ENCODE measurements around the gene IGLON5.

The IGLON5 gene

DNA sequence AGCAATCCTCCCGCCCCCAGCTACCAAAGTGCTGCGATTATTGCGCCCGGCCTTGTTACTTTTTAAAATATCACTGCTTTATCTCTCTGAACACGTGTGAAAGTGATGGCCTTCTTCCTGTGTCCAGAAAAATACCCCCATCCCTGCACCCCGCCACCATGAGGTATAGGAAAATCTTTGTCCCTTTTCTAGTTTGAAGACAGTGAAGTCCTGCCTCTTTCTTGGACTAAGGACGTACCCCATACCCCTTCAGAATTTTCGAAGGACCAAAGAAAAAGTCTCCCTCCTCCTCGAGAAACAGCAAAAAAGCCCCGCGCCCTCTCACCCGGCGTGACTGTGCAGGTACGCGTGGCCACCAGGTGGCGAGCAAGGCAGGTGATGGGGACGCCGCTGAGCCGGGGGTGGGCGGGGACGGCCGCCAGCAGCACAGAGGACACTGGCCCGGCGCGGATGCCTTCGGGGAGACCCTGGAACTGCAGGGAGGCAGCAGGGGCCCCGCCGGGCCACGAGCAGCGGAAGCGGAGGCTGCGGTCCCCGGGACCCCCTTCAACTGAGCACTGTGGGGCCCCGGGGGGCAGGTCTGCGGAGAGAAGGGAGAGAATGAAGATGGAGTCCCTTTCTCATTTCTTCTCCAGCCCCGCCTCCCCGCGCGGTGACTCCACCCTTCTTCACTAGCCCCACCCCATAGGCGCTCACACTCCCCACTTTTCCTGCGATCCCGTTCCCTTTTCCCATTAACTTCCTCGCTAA is 27.3 kb downstream of the IGLON5 start:
- DNase-seq (ENCODE audit: low read depth in 3 of 3, low spot score in 1 of 3), result peak; percentile 53 to 82 (median 65)

DNA sequence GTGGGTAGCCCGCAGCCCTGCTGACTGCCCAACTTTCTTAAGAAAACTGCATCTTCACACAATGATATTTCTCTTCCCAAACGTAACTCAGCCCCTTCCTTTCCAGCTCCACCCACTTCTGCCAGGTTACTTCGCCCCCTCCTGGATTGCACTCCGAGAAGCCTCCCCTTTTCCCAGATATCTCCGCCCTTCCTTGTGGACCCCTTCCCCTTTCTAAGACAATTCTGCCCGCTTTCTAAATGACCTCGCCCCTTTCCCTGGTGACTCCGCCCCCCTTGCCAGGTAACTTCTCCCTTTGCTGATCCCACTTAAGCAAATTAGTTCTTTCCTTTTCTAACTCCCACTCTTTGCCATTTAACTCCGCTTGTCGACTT is 27.9 kb downstream of the IGLON5 start:
- DNase-seq (ENCODE audit: low read depth in 3 of 3, low spot score in 1 of 3), result no peak

DNA sequence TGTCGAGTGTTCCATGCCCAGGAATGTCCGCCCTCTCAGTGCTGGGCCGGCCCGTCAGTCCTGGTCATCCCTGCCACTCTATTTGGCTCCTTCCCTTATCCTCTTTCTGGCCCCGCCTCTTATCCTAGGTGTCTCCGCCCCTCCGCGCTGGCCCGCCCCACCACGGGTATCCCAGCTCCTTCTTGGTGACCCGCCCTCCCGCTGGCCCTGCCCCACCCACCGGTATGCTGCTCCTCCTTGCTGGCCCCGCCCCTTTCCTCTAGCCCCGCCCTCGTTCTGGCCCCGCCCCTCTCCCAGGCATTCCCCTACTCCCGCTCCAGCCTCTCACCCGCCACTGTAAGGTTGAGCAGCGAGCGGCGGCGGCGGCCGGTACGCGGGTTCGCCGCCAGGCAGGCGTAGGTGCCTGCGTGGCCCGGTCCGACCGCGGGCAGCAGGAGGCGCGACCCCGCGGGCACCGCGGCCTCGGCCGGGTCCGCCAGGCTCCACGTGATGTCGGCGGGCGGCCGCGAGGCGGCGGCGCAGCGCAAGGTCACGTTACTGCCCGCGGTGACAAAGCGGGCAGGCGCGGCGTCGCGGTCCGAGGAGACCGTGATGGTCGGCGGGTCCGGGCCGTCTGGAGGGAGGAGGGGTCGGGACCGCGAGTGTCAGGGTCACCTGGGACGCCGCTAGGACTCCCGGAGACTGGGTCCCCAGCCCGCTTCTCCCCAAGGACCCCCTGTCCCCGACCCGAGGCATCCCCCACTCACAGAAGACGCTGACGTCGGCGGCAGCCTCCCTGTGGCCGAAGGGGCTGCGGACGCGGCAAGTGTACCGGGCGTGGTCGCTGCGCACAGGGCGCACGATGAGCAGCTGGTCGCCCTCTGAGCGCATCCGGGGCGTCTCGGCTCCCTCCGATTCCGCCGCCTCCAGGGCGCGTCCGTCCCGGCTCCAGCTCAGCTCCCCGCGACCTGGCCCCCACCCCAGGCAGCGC is 28.5 kb downstream of the IGLON5 start:
- DNase-seq (ENCODE audit: low read depth in 3 of 3, low spot score in 1 of 3), result peak; percentile 69 to 94 (median 79)

DNA sequence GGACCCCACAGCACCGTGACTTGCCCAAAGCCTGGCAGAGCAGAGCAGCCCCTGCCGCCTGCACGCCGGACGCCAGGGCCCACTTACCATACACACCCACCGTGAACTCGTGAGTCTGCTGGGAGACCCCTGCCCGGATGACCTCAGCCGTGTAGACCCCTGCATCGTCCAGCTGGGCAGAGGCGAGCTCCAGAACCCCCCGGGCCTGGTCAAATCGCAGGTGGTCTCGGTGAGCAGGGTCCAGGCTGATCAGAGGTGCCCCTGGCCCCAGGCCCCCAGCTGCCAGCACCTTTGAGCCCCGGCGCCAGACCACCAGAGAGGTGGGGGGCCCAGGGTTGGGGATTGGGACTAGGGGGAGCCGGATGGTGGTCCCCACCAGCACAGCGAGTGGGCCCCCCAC is 29.6 kb downstream of the IGLON5 start:
- no peak for DNase-seq (ENCODE audit: low read depth in 3 of 3, low spot score in 1 of 3)

DNA sequence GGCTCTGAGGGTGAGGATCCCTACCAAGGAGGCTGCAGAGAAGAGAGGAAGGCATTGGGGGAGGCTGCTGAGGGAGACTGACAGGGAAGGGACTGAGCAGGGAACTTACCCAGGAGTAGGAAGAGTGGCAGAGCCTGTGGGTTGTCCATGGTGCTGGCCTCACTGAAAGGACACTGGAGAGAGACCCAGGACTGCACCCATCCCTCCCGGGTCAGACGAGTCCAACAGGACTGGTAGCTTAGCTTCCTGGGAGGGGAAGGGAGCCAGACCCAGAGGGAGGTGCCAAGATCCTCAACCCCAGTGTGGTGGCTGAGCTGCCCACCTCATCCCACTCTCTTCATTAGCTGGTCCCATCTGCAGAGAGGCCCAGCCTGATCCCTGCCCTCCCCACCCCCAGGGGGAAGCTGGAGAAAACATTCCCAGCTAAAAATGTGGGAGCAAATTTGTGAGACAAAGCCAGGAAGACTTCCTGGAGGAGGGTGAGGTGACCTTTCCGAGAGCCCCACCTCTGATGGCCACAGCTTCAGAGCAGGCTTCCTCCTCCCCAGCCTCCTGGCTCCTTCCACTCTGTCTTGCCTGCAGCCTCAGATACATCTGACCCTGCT is 30.6 kb downstream of the IGLON5 start, which contains the start of gene VSIG10L:
Gene VSIG10L (minus strand): TSS at position 164 of the 605 bp plus-strand sequence. CDS start 15 bp downstream, at position 149.
- DNase-seq (ENCODE audit: low read depth in 3 of 3, low spot score in 1 of 3), result no peak

DNA sequence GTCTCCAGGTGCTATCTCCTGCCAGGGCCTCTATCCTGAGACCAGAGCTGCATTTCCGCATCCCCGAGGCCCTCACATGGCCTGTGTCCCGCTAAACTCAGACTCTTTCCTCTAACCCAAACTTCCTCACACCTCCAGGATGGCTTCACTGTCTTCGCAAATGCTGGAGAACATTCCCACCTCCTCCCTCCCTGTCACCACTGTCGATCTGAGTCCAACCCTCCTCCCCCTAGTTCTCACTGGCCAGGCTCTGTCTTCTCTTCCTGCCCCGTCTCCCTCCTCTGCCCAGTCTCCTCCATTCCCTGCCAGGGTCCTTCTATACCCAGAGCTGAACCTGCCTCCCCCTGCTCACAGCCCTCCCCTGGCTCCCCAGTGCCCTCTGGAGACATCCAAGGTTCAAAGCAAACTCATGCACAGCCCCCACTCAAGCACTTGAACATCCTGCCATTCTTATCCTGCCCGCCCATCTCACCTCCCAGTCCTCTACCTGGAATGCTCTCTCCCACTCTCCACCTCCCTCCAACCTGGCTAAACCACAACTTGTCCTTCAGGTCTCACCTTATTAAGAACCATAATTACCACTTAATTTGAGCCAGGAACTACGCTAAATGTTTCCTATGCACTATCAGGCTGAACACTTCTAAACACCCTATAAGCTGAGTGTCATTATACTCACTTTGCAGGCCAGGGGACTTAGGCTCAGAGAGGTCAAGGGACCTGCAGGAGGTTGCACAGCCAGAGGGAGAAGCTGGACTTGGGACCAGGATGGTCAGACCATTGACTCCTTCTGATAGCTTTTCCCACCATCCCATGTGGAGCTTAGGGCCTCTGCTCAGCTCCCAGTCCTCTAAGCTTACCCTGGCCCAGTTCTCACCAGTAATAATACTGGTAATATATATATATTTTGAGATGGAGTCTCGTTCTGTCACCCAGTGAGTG is 31.5 kb downstream of the IGLON5 start:
- DNase-seq (ENCODE audit: low read depth in 3 of 3, low spot score in 1 of 3), result no peak

DNA sequence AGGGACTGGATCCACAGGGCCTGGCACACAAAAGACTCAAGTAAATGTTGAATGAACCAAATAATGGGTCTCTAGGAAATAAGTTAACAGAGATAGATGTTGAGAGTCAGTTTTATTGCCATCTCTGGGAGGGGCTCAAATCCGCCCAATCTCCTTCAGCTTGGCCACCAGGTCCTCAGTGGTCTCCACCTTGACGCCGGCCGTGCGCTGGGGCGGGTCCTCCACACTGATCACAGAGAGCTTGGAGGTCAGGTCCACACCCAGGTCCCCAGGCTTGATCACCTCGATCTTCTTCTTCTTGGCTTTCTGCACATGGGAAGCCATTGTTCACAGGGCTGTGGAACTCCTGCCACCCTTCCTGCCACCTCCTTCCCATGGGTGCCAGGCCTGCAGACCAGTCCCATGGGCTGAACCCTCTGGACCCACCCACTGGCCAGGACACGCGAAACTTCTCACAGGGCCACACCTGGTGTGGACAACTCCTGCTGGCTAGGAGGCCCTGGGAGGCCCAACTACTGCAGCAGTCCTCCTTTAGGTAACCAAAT is 33.7 kb downstream of the IGLON5 start:
- no peak for DNase-seq (ENCODE audit: low read depth in 3 of 3, low spot score in 1 of 3)

DNA sequence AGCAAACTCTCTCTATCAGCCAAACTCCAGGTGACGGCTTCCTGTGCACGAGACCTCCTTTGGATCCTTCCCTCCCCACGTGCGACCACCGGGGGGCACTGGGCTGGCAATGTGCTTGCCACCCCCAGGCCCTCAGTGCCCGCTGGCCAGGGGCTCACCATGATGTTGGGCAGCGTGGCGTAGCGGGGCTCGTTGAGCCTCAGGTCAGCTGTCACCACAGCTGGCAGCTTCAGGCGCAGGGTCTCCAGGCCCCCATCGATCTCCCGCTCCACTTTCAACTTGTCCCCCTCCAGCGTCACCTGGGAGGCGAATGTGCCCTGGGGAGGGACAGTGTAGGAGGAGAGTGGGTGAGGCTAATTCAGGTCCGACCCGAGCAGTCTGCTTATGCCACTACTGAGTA is 35.3 kb downstream of the IGLON5 start:
- no peak for DNase-seq (ENCODE audit: low read depth in 3 of 3, low spot score in 1 of 3)

DNA sequence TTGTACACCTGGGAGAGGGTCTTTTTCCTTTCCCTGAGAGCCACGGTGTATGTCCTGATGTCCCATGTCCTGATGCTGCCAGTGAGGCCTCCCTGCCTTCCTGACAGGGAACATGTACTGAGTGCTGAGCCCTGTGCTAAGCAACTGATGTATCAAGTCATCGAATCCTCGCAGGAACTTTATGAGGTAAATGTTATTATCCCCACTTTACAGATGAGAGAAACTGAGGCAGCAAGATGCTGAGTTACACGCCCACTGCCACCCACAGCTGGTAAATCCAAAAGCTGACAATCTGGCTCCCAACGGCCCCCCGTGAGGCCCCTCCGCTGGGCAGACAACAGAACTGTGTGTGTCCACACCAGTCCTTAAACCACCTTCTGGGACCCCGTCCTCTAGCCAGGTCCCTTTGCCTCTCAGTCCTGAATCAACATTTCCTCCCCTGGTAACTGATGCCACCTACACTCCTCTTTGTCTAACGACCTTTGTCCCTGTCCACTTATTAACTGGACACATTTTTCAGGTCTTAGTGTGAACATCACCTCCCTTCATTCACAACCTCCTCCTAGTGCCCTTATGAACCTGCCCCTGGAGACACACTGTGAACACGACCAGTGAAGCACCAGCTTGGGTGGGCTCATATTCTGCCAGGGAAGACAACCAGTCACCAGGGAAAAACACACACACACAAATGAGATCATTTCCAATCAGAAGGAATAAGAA is 35.9 kb downstream of the IGLON5 start:
- no peak for DNase-seq (ENCODE audit: low read depth in 3 of 3, low spot score in 1 of 3)

DNA sequence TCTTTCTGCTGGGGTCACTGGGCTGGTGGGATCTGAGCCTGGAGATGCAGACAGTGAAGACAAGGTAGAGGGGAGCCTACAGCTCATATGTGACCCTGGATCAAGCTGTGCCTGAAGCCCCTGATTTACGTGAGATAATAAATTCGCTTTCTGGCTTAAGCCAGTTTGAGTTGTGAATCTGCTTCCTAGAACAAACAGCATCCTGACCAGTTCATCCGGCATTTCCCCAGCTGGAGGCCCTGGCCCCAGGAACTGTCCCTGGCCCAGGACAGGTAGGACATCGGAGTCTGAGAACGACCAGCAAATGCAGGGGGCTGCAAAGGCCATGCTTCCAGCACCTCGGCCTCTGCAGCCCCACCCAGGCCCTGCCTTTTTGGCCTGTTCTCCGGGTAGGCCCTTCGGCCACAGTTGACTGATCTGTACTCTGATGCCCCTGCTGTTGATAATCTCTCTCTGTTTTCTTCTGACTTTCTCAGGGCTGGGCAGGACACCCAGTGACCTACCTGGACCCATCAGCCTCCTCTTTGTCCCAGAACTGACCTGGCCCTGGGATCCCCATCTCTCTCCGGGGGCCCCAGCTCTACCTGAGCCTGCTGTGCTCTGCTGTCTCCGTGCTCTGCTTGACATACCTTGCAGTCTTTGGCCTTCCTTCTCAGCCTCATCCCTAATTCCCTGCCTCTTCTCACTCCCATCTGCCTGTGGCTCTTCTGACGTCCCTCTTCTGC is 40.0 kb downstream of the IGLON5 start:
- no peak for DNase-seq (ENCODE audit: low read depth in 3 of 3, low spot score in 1 of 3)

DNA sequence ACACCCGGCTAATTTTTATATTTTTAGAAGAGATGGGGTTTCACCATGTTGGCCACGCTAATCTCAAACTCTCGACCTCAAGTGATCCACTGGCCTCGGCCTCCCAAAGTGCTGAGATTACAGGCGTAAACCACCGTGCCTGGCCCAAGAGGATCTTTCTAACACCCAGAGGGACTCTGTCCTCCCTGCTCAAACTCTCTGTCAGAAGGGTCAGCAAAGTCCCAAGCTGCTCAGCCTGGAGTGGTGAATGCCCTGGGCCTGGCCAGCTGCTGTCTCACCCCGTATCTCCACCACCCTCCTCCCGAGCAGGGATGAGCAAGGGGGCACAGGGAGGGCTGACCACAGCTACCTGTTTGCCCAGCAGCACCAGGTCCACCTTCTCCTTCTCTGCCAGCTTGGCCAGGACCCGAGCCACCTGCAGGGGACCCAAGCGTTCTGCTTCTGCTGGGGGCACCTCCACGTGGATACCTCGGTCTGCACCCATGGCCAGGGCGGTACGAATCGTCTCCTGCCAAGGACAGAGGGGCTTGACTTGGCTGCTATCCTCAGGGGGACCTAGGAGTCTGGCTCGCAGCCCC is 41.4 kb downstream of the IGLON5 start:
- DNase-seq (ENCODE audit: low read depth in 3 of 3, low spot score in 1 of 3), result no peak

DNA sequence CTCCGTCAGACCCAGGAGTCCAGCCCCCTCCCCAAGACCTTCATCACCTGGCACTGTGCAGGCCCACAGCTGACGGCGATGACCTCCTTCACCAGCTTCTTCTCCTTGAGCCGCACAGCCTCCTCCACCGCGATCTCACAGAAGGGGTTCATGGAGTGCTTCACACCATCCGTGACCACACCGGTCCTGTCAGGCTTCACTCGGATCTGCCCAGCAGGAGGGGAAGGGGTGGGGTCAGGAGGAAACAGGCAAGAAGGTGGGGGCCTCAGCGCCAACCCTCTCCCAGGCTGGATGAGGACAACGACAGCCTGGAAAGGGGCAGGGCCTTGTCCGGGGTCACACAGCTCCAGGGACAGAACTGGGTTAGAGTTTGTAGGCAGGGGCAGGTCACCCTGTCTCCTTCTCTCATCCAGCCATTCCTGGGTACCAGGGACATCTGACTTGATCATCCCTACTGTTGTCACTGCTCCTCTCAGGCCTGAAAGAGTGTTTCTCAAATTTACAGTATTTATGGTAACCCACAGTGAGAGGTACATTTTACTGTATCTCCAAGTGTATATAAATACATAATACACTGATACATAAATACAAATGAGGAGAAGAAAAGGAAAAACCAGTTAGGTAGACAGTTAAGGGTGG is 42.8 kb downstream of the IGLON5 start:
- no peak for DNase-seq (ENCODE audit: low read depth in 3 of 3, low spot score in 1 of 3)

DNA sequence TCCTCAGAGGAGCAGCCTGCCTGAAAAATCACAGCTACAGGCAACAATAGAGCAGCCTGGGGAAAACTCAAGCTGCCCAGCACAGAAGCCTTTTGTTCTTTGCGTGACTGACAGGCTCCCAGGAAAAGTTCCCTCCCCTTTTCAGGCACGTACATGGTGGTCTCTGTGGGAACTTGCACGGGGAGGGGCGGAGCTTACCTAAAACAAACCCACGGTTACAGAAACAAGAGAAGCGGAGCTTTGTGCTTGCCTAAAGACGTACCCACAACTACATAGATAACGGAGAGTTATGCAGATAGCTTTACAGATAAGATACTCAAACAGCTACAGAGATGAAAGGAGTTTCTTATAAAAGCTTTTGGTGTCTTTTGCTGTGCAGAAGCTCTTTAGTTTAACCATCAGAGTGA is 43.3 kb downstream of the IGLON5 start:
- DNase-seq (ENCODE audit: low read depth in 3 of 3, low spot score in 1 of 3), result no peak

DNA sequence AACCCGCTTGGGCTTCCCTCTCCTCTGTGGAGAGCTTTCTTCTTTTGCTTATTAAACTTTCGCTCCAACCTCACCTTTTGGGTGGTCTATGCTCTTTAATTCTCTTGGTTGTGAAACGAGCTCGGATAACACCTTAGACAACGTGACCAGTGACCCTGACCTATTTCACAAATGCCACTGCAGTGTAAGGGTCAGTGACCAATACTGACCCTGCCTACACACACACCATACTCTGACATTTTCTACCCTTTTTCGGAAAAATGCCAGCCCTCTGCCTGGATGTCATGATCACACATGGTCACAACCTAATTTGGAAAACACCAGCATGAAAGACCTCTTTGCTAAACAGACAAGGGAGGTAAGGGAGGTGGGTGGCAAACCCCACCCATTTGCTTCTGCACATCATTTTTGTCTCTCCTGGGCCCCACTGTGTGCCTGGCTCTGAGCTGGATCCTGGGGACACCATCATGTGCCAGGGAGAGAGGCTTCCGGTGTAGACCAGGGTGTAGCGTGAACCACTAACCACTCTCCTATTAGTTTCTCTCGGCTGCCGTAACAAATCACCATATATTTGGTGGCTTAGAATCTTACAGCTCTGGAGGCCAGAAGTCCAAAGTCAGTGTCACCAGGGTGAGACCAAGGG is 44.8 kb downstream of the IGLON5 start:
- no peak for DNase-seq (ENCODE audit: low read depth in 3 of 3, low spot score in 1 of 3)

DNA sequence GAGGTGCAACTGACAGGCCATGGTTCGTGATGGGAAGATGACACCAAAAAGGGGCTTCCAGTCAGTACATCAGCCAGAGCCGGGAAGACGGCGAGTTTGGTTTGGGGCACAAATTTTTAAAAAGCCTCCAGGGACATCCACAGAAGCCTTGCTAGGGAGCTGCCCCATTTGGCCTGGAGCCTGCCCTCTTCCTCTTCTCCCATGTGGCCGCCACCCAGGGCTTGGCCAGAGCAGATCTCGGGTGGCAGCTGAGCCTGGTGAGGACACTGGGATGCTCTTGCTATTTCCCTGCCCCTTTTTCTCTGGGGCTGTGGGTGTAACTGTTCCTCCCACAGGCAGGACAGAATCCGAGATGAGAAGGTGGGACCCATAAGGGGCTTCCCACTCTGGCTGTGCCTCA is 46.5 kb downstream of the IGLON5 start:
- no peak for DNase-seq (ENCODE audit: low read depth in 3 of 3, low spot score in 1 of 3)

DNA sequence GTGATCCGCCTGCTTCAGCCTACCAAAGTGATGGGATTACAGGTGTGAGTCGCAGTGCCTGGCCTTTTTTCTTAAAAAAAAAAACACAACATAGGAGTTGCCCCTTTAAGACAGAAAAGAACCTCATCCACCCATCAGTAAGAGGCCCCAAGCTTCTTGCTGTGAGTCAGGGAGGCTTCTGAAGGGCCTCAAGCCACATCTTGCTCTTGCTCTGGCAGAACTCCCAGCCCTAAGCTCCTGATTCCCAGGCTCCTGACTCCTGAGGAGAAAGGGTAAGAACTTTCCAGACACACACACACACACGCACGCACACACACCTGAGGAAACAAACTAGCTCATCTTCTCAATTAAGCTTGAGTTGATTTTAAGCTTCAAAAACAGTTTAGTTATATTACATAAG is 47.9 kb downstream of the IGLON5 start:
- DNase-seq (ENCODE audit: low read depth in 3 of 3, low spot score in 1 of 3), result no peak

DNA sequence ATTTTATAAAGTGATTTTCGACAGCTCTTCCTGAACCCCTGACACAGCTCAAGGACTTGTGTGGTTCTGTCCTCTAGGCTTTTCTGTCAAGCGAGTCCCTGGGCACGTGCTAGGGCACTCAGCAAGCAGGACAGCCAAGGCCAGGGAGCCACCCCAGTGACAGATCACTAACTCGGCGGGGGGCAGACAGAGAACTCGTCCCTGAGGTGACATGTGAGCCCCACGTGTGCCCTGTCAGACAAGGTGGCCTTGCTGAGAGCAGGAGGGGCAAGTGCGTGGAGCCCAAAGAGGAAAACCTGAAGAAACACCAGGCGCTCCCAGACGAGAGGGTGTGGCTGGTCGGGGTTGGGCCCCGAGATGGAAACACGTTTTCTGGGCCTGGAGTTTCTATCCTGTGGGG is 49.8 kb downstream of the IGLON5 start:
- DNase-seq (ENCODE audit: low read depth in 3 of 3, low spot score in 1 of 3), result no peak

Data from stimulated activated CD4-positive, alpha-beta T cell treated with anti-CD3 and anti-CD28 coated beads, TNF-alpha, amount 100 ng/mL, for 1 hour (primary cell).